Upper lobe of left lung (tissue), 4 donors: ENCODE data around the gene CLEC7A.
A peak's percentile ranks its signal among the peaks of the same experiment; 100 is the strongest.

Experiments used
- CTCF ChIP-seq, 6 experiments: fragments of 450-650 bp in 4 of 6; fragments of 200-600 bp in 2 of 6; sonication (generic) in 2 of 6; IDR thresholded peaks; one replicate each; pipeline ENCODE4 v1.5.1; 2016 to 2019; ENCODE audit warnings: antibody characterized with exemption in 6 of 6
- EP300 ChIP-seq, 4 donors: sonication (generic); formaldehyde crosslinking; IDR thresholded peaks; one replicate each; pipeline ENCODE4 v1.5.1; 2017; ENCODE audit warnings: antibody characterized with exemption in 4 of 4, control low read depth in 2 of 4
- POLR2A ChIP-seq, 4 donors: fragments of 450-650 bp; IDR thresholded peaks; one replicate each; pipeline ENCODE4 v1.5.1; 2016 to 2017; ENCODE audit warnings: antibody characterized with exemption in 4 of 4, mild to moderate bottlenecking in 2 of 4
- POLR2AphosphoS5 ChIP-seq, 2 donors: sonication (generic); formaldehyde crosslinking; IDR thresholded peaks; one replicate each; pipeline ENCODE4 v1.5.1; 2017; ENCODE audit warnings: antibody characterized with exemption in 2 of 2

DNA sequence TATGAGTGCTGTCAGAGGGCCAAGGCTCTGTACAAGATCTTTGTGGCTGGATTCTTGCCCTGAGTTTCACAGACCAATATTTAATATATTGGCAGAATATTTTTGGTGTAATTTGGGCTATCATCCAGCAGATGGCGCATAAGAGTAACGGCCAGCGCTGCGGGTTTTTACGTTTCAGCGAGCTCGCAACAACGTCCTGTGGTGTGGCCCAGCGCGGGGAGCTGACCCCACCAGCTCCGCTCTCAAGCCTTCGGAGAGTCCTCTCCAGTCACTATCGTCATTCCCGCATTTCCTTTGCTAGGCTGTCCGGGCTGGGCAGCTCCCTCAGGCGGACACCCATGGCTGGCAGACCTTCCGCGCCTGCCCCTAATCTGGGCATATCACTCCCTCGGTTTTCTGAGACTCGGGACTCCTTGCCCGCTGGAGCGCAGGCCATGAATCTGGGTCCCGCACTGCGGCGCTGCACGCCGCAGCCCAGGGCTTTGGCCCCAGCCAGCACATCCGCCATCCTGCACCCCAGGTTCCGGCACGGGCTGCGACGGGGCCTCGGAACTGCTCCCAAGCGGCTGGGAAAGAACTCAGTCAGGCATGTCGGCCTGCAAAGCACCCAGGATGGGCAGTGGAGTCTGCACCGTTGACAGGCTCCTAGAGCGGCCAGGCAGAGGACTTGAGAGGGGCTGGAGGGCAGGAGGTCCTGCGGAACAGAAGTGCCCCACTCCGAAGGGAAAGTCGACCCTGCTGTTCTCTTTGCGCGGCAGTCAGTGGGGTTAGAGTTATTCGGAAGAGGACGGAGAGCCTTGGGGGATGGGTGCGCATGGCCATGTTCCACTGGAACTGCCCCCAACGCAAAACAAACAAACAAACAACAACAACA lies 23.5 kb upstream of the CLEC7A start:
- TF ChIP-seq POLR2A (IDR thresholded peaks at IDR 0.05): peak in 2 of 4 donors; percentile 45 to 66
- TF ChIP-seq CTCF (IDR thresholded peaks at IDR 0.05): peak; percentile 55 to 85 (median 78)
- TF ChIP-seq EP300 (IDR thresholded peaks at IDR 0.05): no peak
- no peak for TF ChIP-seq POLR2AphosphoS5 (IDR thresholded peaks at IDR 0.05)
